Measurements from ENCODE around the gene CCDC24. TPM values are rescaled to one million over a fixed set of nuclear protein-coding genes. Genes with fewer than 3 reads are reported as not detected.

Gene CCDC24
- total RNA-seq, 1 experiment from 2014 or later: 11.8 TPM

GRCh38 chr1:43998000-43998378 is 6.6 kb downstream of the CCDC24 start:
- no peaks in the 10 kb centered on the region for H3K4me1 ChIP-seq (ENCODE audit: insufficient read depth, low read length)
- no peaks in the 10 kb centered on the region for H3K79me2 ChIP-seq (ENCODE audit: insufficient read depth, low read length)
- no peak overlapping the region for H2AK5ac ChIP-seq (ENCODE audit: insufficient read length, low read length)
- no peaks in the 10 kb centered on the region for H3K27me3 ChIP-seq (ENCODE audit: insufficient read depth, low read length)
- H3K14ac ChIP-seq (ENCODE audit: insufficient read depth, low read length): no peak overlapping the region
- H3K9ac ChIP-seq (ENCODE audit: extremely low read depth, insufficient read length, low read length): no peak overlapping the region
- no peak overlapping the region for H2BK12ac ChIP-seq (ENCODE audit: insufficient read length, low read depth, low read length)
- no peak overlapping the region for H2BK5ac ChIP-seq (ENCODE audit: insufficient read length, low read length)
- no peak overlapping the region for H2BK20ac ChIP-seq (ENCODE audit: low read depth, low read length, poor library complexity, severe bottlenecking)
- no peak overlapping the region for H2BK120ac ChIP-seq (ENCODE audit: low read depth, low read length, poor library complexity, severe bottlenecking)
- Mint-ChIP-seq H3K4me1 (peaks cover 4 to 15% of the 10 kb centered on the region in 2 experiments; a peak in 3 of 4 replicates), H3K36me3 (ENCODE audit: insufficient read depth in 1 of 3, low read depth in 3 of 3) (peaks cover 10 to 40% (median 27%) of the 10 kb centered on the region in 3 experiments; a peak in 6 of 7 replicates), H3K27ac (no peak overlapping the region), H3K9me3 (no peaks in the 10 kb centered on the region), H3K27me3 (ENCODE audit: low read depth) (no peaks in the 10 kb centered on the region; the same call in none of the 2 replicates), H3K4me3 (no peak overlapping the region)
- no peak overlapping the region for H4K5ac ChIP-seq (ENCODE audit: insufficient read length, low read depth, low read length)
- no peak for DNase-seq
- no peak for TF ChIP-seq CTCF (conservative IDR thresholded peaks at IDR 0.05)
- H3K9me3 ChIP-seq (ENCODE audit: control insufficient read depth, low read depth, low read length): no peaks in the 10 kb centered on the region
- no peak overlapping the region for H3K56ac ChIP-seq (ENCODE audit: insufficient read length, low read depth, low read length)
- H3K79me1 ChIP-seq (ENCODE audit: insufficient read depth, low read depth, low read length, poor library complexity, severe bottlenecking): no peaks in the 10 kb centered on the region
- no peak overlapping the region for H2AFZ ChIP-seq (ENCODE audit: low read length)
- no peak overlapping the region for H3K18ac ChIP-seq (ENCODE audit: insufficient read length, low read depth, low read length)
- no peak overlapping the region for H3K27ac ChIP-seq (ENCODE audit: insufficient read length, low read depth, low read length)
- H4K20me1 ChIP-seq (ENCODE audit: control insufficient read depth, insufficient read depth, insufficient read length): no peaks in the 10 kb centered on the region
- H3K23me2 ChIP-seq (ENCODE audit: insufficient read length, low read depth, low read length, poor library complexity, severe bottlenecking): no peaks in the 10 kb centered on the region
- H2BK15ac ChIP-seq (ENCODE audit: low read depth, low read length): no peak overlapping the region
- no peak overlapping the region for H3K4ac ChIP-seq (ENCODE audit: low read depth, low read length)
- no peak overlapping the region for H4K8ac ChIP-seq (replicated peaks; ENCODE audit: insufficient read length, low read depth, low read length)
- H4K91ac ChIP-seq (ENCODE audit: insufficient read length, low read depth, low read length): no peak overlapping the region
- no peak overlapping the region for H3T11ph ChIP-seq (ENCODE audit: low read length)
- no CpG with 5 or more reads among the region's 11 CpGs for whole genome bisulfite sequencing (ENCODE audit: extremely low coverage, insufficient read length, low lambda C conversion rate)
- H3K4me2 ChIP-seq (ENCODE audit: insufficient read depth, insufficient read length, low read length): no peak overlapping the region
- H3K23ac ChIP-seq (ENCODE audit: insufficient read length, low read depth, low read length): no peak overlapping the region

Measured in H9 (cell line).